ENCODE measurements around the gene SHC1.

SHC1 gene

GRCh38 chr1:154952664-154953063 is 17.9 kb downstream of the SHC1 start:
- TF ChIP-seq SIN3A (IDR thresholded peaks at IDR 0.05; ENCODE audit: borderline replicate concordance, insufficient read depth, low read length), result no peak
- no peak for TF ChIP-seq POLR2AphosphoS5 (IDR thresholded peaks at IDR 0.05; ENCODE audit: low read depth, low read length)
- no peak for TF ChIP-seq REST (IDR thresholded peaks at IDR 0.05; ENCODE audit: insufficient read depth in 1 of 2, low read depth in 2 of 2, low read length in 2 of 2)
- TF ChIP-seq TAF1 (IDR thresholded peaks at IDR 0.05; ENCODE audit: borderline replicate concordance, insufficient read depth, low read length), result no peak
- TF ChIP-seq FOXP2 (optimal IDR thresholded peaks at IDR 0.05; ENCODE audit: borderline replicate concordance, extremely low read depth, extremely low read length, insufficient read depth), result no peak

GRCh38 chr1:154951901-154952657 is 18.5 kb downstream of the SHC1 start:
- TF ChIP-seq SIN3A (IDR thresholded peaks at IDR 0.05; ENCODE audit: borderline replicate concordance, insufficient read depth, low read length), result no peak
- TF ChIP-seq POLR2AphosphoS5 (IDR thresholded peaks at IDR 0.05; ENCODE audit: low read depth, low read length), result no peak
- no peak for TF ChIP-seq FOXP2 (optimal IDR thresholded peaks at IDR 0.05; ENCODE audit: borderline replicate concordance, extremely low read depth, extremely low read length, insufficient read depth)
- TF ChIP-seq TAF1 (IDR thresholded peaks at IDR 0.05; ENCODE audit: borderline replicate concordance, insufficient read depth, low read length), result no peak

- no peak for TF ChIP-seq REST (IDR thresholded peaks at IDR 0.05; ENCODE audit: insufficient read depth in 1 of 2, low read depth in 2 of 2, low read length in 2 of 2)
- no peak for TF ChIP-seq FOXP2 (optimal IDR thresholded peaks at IDR 0.05; ENCODE audit: borderline replicate concordance, extremely low read depth, extremely low read length, insufficient read depth)
- no peak for TF ChIP-seq POLR2AphosphoS5 (IDR thresholded peaks at IDR 0.05; ENCODE audit: low read depth, low read length)
- no peak for TF ChIP-seq TAF1 (IDR thresholded peaks at IDR 0.05; ENCODE audit: borderline replicate concordance, insufficient read depth, low read length)
- no peak for TF ChIP-seq SIN3A (IDR thresholded peaks at IDR 0.05; ENCODE audit: borderline replicate concordance, insufficient read depth, low read length)
Measured at GRCh38 chr1:154948079-154948478, 22.5 kb downstream of the SHC1 start.

GRCh38 chr1:154945962-154946850 is 24.3 kb downstream of the SHC1 start:
- TF ChIP-seq TAF1 (IDR thresholded peaks at IDR 0.05; ENCODE audit: borderline replicate concordance, insufficient read depth, low read length) (no peak), REST (IDR thresholded peaks at IDR 0.05; ENCODE audit: insufficient read depth in 1 of 2, low read depth in 2 of 2, low read length in 2 of 2) (no peak), FOXP2 (optimal IDR thresholded peaks at IDR 0.05; ENCODE audit: borderline replicate concordance, extremely low read depth, extremely low read length, insufficient read depth) (no peak), SIN3A (IDR thresholded peaks at IDR 0.05; ENCODE audit: borderline replicate concordance, insufficient read depth, low read length) (no peak), POLR2AphosphoS5 (IDR thresholded peaks at IDR 0.05; ENCODE audit: low read depth, low read length) (no peak)

GRCh38 chr1:154945160-154945961 is 25.2 kb downstream of the SHC1 start:
- no peak for TF ChIP-seq FOXP2 (optimal IDR thresholded peaks at IDR 0.05; ENCODE audit: borderline replicate concordance, extremely low read depth, extremely low read length, insufficient read depth)
- TF ChIP-seq TAF1 (IDR thresholded peaks at IDR 0.05; ENCODE audit: borderline replicate concordance, insufficient read depth, low read length), result no peak
- TF ChIP-seq POLR2AphosphoS5 (IDR thresholded peaks at IDR 0.05; ENCODE audit: low read depth, low read length), result no peak
- no peak for TF ChIP-seq SIN3A (IDR thresholded peaks at IDR 0.05; ENCODE audit: borderline replicate concordance, insufficient read depth, low read length)
- TF ChIP-seq REST (IDR thresholded peaks at IDR 0.05; ENCODE audit: insufficient read depth in 1 of 2, low read depth in 2 of 2, low read length in 2 of 2), result no peak
